Measurements from ENCODE around the gene OPN1MW2. TPM values are rescaled to one million over a fixed set of nuclear protein-coding genes. Genes with fewer than 3 reads are reported as not detected.
"Not testable (repeated sequence)": the region's sequence is repeated elsewhere in the genome, so short reads cannot be mapped to it uniquely, and the experiment has no call there.

The OPN1MW2 gene
- polyA plus RNA-seq, 2 of the 4 experiments (the other 2 are of a cell fraction): not detected

- H3K27ac ChIP-seq; H3K4me1 ChIP-seq; FAIRE-seq; DNase-seq (ENCODE audit: low read depth in 1 of 2, low spot score in 1 of 2); H3K4me3 ChIP-seq; ATAC-seq; H3K9me3 ChIP-seq; CTCF ChIA-PET; H3K4me2 ChIP-seq; POLR2A ChIA-PET: not testable (repeated sequence)
- WGBS (ENCODE audit: missing lambda C conversion rate): no CpG with 5 or more reads among the region's 3 CpGs
Measured at GRCh38 chrX:154269245-154269644, 49.7 kb downstream of the OPN1MW2 start.

Other genes starting within 250 kb of the OPN1MW2 start
- 4.4 and 11.9 TPM in 2 replicates for gene HCFC1, start 247.9 kb upstream of the OPN1MW2 start, polyA plus RNA-seq (2011; rRNA removed)
- gene HCFC1, start 247.9 kb upstream of the OPN1MW2 start, polyA plus RNA-seq (2017; fragmentation: RNase III; extraction: RNeasy Plus Mini Kit Qiagen cat#74134 plus additional on column Dnase treatment): 31.0 to 33.3 TPM (median 32.9 TPM) in 3 replicates
- gene TMEM187, start 247.0 kb upstream of the OPN1MW2 start, polyA plus RNA-seq (2011; rRNA removed): 10.6 and 13.2 TPM in 2 replicates
- gene TMEM187, start 247.0 kb upstream of the OPN1MW2 start, polyA plus RNA-seq (2017; fragmentation: RNase III; extraction: RNeasy Plus Mini Kit Qiagen cat#74134 plus additional on column Dnase treatment): 7.0 to 8.8 TPM (median 7.8 TPM) in 3 replicates
- gene IRAK1, start 199.9 kb upstream of the OPN1MW2 start, polyA plus RNA-seq (2011; rRNA removed): 73.1 and 73.6 TPM in 2 replicates
- gene IRAK1, start 199.9 kb upstream of the OPN1MW2 start, polyA plus RNA-seq (2017; fragmentation: RNase III; extraction: RNeasy Plus Mini Kit Qiagen cat#74134 plus additional on column Dnase treatment): 177 to 191 TPM (median 179 TPM) in 3 replicates
- 16.6 and 17.7 TPM in 2 replicates for gene MECP2, start 122.0 kb upstream of the OPN1MW2 start, polyA plus RNA-seq (2011; rRNA removed)
- 16.5 to 19.2 TPM (median 17.9 TPM) in 3 replicates for gene MECP2, start 122.0 kb upstream of the OPN1MW2 start, polyA plus RNA-seq (2017; fragmentation: RNase III; extraction: RNeasy Plus Mini Kit Qiagen cat#74134 plus additional on column Dnase treatment)
- not detected in 2 replicates for gene OPN1LW, start 75.5 kb upstream of the OPN1MW2 start, polyA plus RNA-seq (2011; rRNA removed)
- not detected in 3 replicates for gene OPN1LW, start 75.5 kb upstream of the OPN1MW2 start, polyA plus RNA-seq (2017; fragmentation: RNase III; extraction: RNeasy Plus Mini Kit Qiagen cat#74134 plus additional on column Dnase treatment)
- gene OPN1MW, start 37.2 kb upstream of the OPN1MW2 start, polyA plus RNA-seq (2011; rRNA removed): not detected in 2 replicates
- not detected in 3 replicates for gene OPN1MW, start 37.2 kb upstream of the OPN1MW2 start, polyA plus RNA-seq (2017; fragmentation: RNase III; extraction: RNeasy Plus Mini Kit Qiagen cat#74134 plus additional on column Dnase treatment)
- not detected in 2 replicates for gene OPN1MW3, start 37.8 kb downstream of the OPN1MW2 start, polyA plus RNA-seq (2011; rRNA removed)
- not detected in 3 replicates for gene OPN1MW3, start 37.8 kb downstream of the OPN1MW2 start, polyA plus RNA-seq (2017; fragmentation: RNase III; extraction: RNeasy Plus Mini Kit Qiagen cat#74134 plus additional on column Dnase treatment)
- gene TEX28, start 75.4 kb downstream of the OPN1MW2 start, polyA plus RNA-seq (2011; rRNA removed): not detected in 2 replicates
- not detected in 3 replicates for gene TEX28, start 75.4 kb downstream of the OPN1MW2 start, polyA plus RNA-seq (2017; fragmentation: RNase III; extraction: RNeasy Plus Mini Kit Qiagen cat#74134 plus additional on column Dnase treatment)
- 0.14 TPM in 1 of 2 replicates, not detected in the other for gene TKTL1, start 76.0 kb downstream of the OPN1MW2 start, polyA plus RNA-seq (2011; rRNA removed)
- not detected in 3 replicates for gene TKTL1, start 76.0 kb downstream of the OPN1MW2 start, polyA plus RNA-seq (2017; fragmentation: RNase III; extraction: RNeasy Plus Mini Kit Qiagen cat#74134 plus additional on column Dnase treatment)
- 303 and 351 TPM in 2 replicates for gene FLNA, start 154.9 kb downstream of the OPN1MW2 start, polyA plus RNA-seq (2011; rRNA removed)
- gene FLNA, start 154.9 kb downstream of the OPN1MW2 start, polyA plus RNA-seq (2017; fragmentation: RNase III; extraction: RNeasy Plus Mini Kit Qiagen cat#74134 plus additional on column Dnase treatment): 1,116 to 1,252 TPM (median 1,118 TPM) in 3 replicates
- 34.6 and 40.7 TPM in 2 replicates for gene EMD, start 159.5 kb downstream of the OPN1MW2 start, polyA plus RNA-seq (2011; rRNA removed)
- 126 to 131 TPM (median 130 TPM) in 3 replicates for gene EMD, start 159.5 kb downstream of the OPN1MW2 start, polyA plus RNA-seq (2017; fragmentation: RNase III; extraction: RNeasy Plus Mini Kit Qiagen cat#74134 plus additional on column Dnase treatment)
- 3,216 and 3,468 TPM in 2 replicates for gene RPL10, start 178.6 kb downstream of the OPN1MW2 start, polyA plus RNA-seq (2011; rRNA removed)
- gene RPL10, start 178.6 kb downstream of the OPN1MW2 start, polyA plus RNA-seq (2017; fragmentation: RNase III; extraction: RNeasy Plus Mini Kit Qiagen cat#74134 plus additional on column Dnase treatment): 4,594 to 4,829 TPM (median 4,804 TPM) in 3 replicates
- 14.3 and 21.6 TPM in 2 replicates for gene DNASE1L1, start 189.5 kb downstream of the OPN1MW2 start, polyA plus RNA-seq (2011; rRNA removed)
- 20.9 to 24.5 TPM (median 24.4 TPM) in 3 replicates for gene DNASE1L1, start 189.5 kb downstream of the OPN1MW2 start, polyA plus RNA-seq (2017; fragmentation: RNase III; extraction: RNeasy Plus Mini Kit Qiagen cat#74134 plus additional on column Dnase treatment)
- gene TAFAZZIN, start 191.8 kb downstream of the OPN1MW2 start, polyA plus RNA-seq (2011; rRNA removed): 32.6 and 36.9 TPM in 2 replicates
- gene TAFAZZIN, start 191.8 kb downstream of the OPN1MW2 start, polyA plus RNA-seq (2017; fragmentation: RNase III; extraction: RNeasy Plus Mini Kit Qiagen cat#74134 plus additional on column Dnase treatment): 25.7 to 36.3 TPM (median 34.4 TPM) in 3 replicates
- gene ATP6AP1, start 208.9 kb downstream of the OPN1MW2 start, polyA plus RNA-seq (2011; rRNA removed): 62.6 and 69.6 TPM in 2 replicates
- 71.3 to 81.7 TPM (median 78.9 TPM) in 3 replicates for gene ATP6AP1, start 208.9 kb downstream of the OPN1MW2 start, polyA plus RNA-seq (2017; fragmentation: RNase III; extraction: RNeasy Plus Mini Kit Qiagen cat#74134 plus additional on column Dnase treatment)
- gene GDI1, start 217.4 kb downstream of the OPN1MW2 start, polyA plus RNA-seq (2011; rRNA removed): 117 and 124 TPM in 2 replicates
- gene GDI1, start 217.4 kb downstream of the OPN1MW2 start, polyA plus RNA-seq (2017; fragmentation: RNase III; extraction: RNeasy Plus Mini Kit Qiagen cat#74134 plus additional on column Dnase treatment): 107 to 131 TPM (median 128 TPM) in 3 replicates
- gene FAM50A, start 224.4 kb downstream of the OPN1MW2 start, polyA plus RNA-seq (2011; rRNA removed): 55.1 and 57.8 TPM in 2 replicates
- gene FAM50A, start 224.4 kb downstream of the OPN1MW2 start, polyA plus RNA-seq (2017; fragmentation: RNase III; extraction: RNeasy Plus Mini Kit Qiagen cat#74134 plus additional on column Dnase treatment): 105 to 123 TPM (median 121 TPM) in 3 replicates
- 3.4 and 5.9 TPM in 2 replicates for gene PLXNA3, start 238.5 kb downstream of the OPN1MW2 start, polyA plus RNA-seq (2011; rRNA removed)
- gene PLXNA3, start 238.5 kb downstream of the OPN1MW2 start, polyA plus RNA-seq (2017; fragmentation: RNase III; extraction: RNeasy Plus Mini Kit Qiagen cat#74134 plus additional on column Dnase treatment): 7.9 to 10.1 TPM (median 9.5 TPM) in 3 replicates

All from A549 (cell line).